Stimulated activated naive CD4-positive, alpha-beta T cell treated with Interleukin-2 at 50 U/mL for 16 hours (primary cell): ENCODE measurements around the gene CLEC19A.

Experiments used
- DNase-seq: peaks from one replicate; lab custom pipeline; 2025; lab: John Stamatoyannopoulos, UW

Gene CLEC19A

GRCh38 chr16:19285431-19285830 is at the start of gene CLEC19A:
TSS of gene CLEC19A (plus strand) at chr16:19285731. CDS start at chr16:19285852, 121 bp downstream.
- no peak for DNase-seq

- no peak for DNase-seq
Measured at GRCh38 chr16:19235886-19236285, 49.6 kb upstream of the CLEC19A start.

- DNase-seq = no peak
Measured at GRCh38 chr16:19236561-19237209, 48.8 kb upstream of the CLEC19A start.

- no peak for DNase-seq
Measured at GRCh38 chr16:19238406-19238805, 47.1 kb upstream of the CLEC19A start.

GRCh38 chr16:19239511-19240155 is 45.9 kb upstream of the CLEC19A start:
- DNase-seq = no peak

GRCh38 chr16:19240494-19240893 is 45.0 kb upstream of the CLEC19A start:
- DNase-seq = no peak

- no peak for DNase-seq
Measured at GRCh38 chr16:19241512-19241911, 44.0 kb upstream of the CLEC19A start.

GRCh38 chr16:19242186-19242585 is 43.3 kb upstream of the CLEC19A start:
- DNase-seq = no peak

- no peak for DNase-seq
Measured at GRCh38 chr16:19242987-19243575, 42.5 kb upstream of the CLEC19A start.

GRCh38 chr16:19245326-19245925 is 40.1 kb upstream of the CLEC19A start:
- no peak for DNase-seq

GRCh38 chr16:19252904-19253303 is 32.6 kb upstream of the CLEC19A start:
- no peak for DNase-seq

GRCh38 chr16:19254611-19255010 is 30.9 kb upstream of the CLEC19A start:
- DNase-seq = no peak

GRCh38 chr16:19264123-19264673 is 21.3 kb upstream of the CLEC19A start:
- DNase-seq = no peak

- no peak for DNase-seq
Measured at GRCh38 chr16:19265380-19265930, 20.1 kb upstream of the CLEC19A start.

- no peak for DNase-seq
Measured at GRCh38 chr16:19266774-19267173, 18.8 kb upstream of the CLEC19A start.

GRCh38 chr16:19269098-19269497 is 16.4 kb upstream of the CLEC19A start:
- no peak for DNase-seq

- DNase-seq = no peak
Measured at GRCh38 chr16:19274165-19274797, 11.2 kb upstream of the CLEC19A start.

- DNase-seq = no peak
Measured at GRCh38 chr16:19278403-19278802, 7.1 kb upstream of the CLEC19A start.

- no peak for DNase-seq
Measured at GRCh38 chr16:19281246-19281645, 4.3 kb upstream of the CLEC19A start.

GRCh38 chr16:19282101-19282500 is 3.4 kb upstream of the CLEC19A start:
- no peak for DNase-seq

GRCh38 chr16:19283637-19284036 is 1.9 kb upstream of the CLEC19A start:
- DNase-seq = no peak

GRCh38 chr16:19284207-19284606 is 1.3 kb upstream of the CLEC19A start:
- DNase-seq = no peak
